Measurements from ENCODE around the gene SGK2. TPM values are rescaled to one million over a fixed set of nuclear protein-coding genes. Genes with fewer than 3 reads are reported as not detected.

The SGK2 gene
- total RNA-seq, 2 donors from 2014 or later: 1.6 to 5.3 TPM

DNA sequence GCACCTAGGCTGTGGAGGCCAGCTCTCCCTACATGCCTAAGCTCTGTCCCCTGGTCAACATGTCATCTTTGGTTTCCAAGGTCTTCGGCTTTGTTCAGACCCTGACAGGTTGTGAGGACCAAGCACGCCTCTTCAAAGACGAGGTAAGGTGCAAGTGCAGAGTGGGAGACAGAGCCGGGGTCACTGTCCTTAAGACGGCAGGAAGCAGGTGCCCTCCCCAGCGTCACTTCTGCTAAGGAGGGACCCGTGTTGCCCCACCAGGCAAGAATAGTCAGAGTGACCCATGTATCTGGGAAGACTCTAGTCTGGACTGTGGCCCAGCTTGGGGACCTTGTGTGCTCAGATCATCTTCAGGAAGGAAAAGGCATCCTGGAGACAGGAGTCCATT, 18.2 kb upstream of the SGK2 start:
- no peak for DNase-seq
- no peaks in the 10 kb centered on the region for H3K9me3 ChIP-seq (ENCODE audit: control insufficient read depth, low read length)
- peaks cover 23% of the 10 kb centered on the region for H3K36me3 ChIP-seq (ENCODE audit: control insufficient read depth, insufficient read depth, low read length)
- Mint-ChIP-seq H3K27ac (no peak overlapping the region), H3K9me3 (no peaks in the 10 kb centered on the region), H3K4me1 (no peaks in the 10 kb centered on the region), H3K4me3 (no peak overlapping the region), H3K36me3 (ENCODE audit: low read depth) (peaks cover 37% of the 10 kb centered on the region), H3K27me3 (ENCODE audit: insufficient read depth) (no peaks in the 10 kb centered on the region)
- no peaks in the 10 kb centered on the region for H3K4me1 ChIP-seq (ENCODE audit: control insufficient read depth, insufficient read depth, low read length)
- no peak overlapping the region for H3K4me3 ChIP-seq (ENCODE audit: low read length)
- no peak overlapping the region for H3K9ac ChIP-seq (ENCODE audit: extremely low read depth, low read length, poor library complexity, severe bottlenecking)
- no peaks in the 10 kb centered on the region for H3K27me3 ChIP-seq (ENCODE audit: control insufficient read depth, insufficient read depth, low read length, poor library complexity, severe bottlenecking)
- TF ChIP-seq, protein P1, sequence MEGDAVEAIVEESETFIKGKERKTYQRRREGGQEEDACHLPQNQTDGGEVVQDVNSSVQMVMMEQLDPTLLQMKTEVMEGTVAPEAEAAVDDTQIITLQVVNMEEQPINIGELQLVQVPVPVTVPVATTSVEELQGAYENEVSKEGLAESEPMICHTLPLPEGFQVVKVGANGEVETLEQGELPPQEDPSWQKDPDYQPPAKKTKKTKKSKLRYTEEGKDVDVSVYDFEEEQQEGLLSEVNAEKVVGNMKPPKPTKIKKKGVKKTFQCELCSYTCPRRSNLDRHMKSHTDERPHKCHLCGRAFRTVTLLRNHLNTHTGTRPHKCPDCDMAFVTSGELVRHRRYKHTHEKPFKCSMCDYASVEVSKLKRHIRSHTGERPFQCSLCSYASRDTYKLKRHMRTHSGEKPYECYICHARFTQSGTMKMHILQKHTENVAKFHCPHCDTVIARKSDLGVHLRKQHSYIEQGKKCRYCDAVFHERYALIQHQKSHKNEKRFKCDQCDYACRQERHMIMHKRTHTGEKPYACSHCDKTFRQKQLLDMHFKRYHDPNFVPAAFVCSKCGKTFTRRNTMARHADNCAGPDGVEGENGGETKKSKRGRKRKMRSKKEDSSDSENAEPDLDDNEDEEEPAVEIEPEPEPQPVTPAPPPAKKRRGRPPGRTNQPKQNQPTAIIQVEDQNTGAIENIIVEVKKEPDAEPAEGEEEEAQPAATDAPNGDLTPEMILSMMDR (conservative IDR thresholded peaks at IDR 0.05): no peak
- no peak overlapping the region for H3K27ac ChIP-seq (ENCODE audit: low read depth, low read length)
- WGBS, 2 experiments (ENCODE audit: insufficient coverage in 1 of 2, insufficient read length in 1 of 2): 90 to 95% methylated on average over 7 of the region's 7 CpGs

DNA sequence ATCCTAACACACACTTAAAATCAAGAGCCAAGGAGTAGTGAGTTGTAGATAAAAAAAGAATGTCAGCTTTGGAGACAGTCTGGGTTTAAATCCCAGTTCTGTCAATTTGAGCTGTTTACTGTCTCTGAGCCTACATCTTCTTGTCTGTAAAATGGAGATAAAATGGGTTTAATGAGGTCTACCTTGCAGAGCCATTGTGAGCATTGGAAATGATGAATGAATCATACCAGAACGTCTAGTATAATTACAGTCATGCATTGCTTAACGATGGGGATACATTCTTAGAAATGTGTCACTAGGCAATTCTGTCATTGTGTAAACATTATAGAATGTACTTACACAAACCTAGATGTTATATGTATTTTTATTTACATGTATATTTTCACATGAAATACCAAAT, 17.6 kb upstream of the SGK2 start:
- no peak overlapping the region for H3K9ac ChIP-seq (ENCODE audit: extremely low read depth, low read length, poor library complexity, severe bottlenecking)
- no peaks in the 10 kb centered on the region for H3K9me3 ChIP-seq (ENCODE audit: control insufficient read depth, low read length)
- no peak overlapping the region for H3K4me3 ChIP-seq (ENCODE audit: low read length)
- Mint-ChIP-seq H3K36me3 (ENCODE audit: low read depth) (peaks cover 42% of the 10 kb centered on the region), H3K27me3 (ENCODE audit: insufficient read depth) (no peaks in the 10 kb centered on the region), H3K4me1 (no peaks in the 10 kb centered on the region), H3K9me3 (peaks cover 1% of the 10 kb centered on the region), H3K4me3 (no peak overlapping the region), H3K27ac (no peak overlapping the region)
- TF ChIP-seq, protein P1 (conservative IDR thresholded peaks at IDR 0.05): no peak
- DNase-seq: no peak
- H3K36me3 ChIP-seq (ENCODE audit: control insufficient read depth, insufficient read depth, low read length): peaks cover 23% of the 10 kb centered on the region
- no peaks in the 10 kb centered on the region for H3K4me1 ChIP-seq (ENCODE audit: control insufficient read depth, insufficient read depth, low read length)
- WGBS, 2 experiments (ENCODE audit: insufficient coverage in 1 of 2, insufficient read length in 1 of 2): 76% methylated on average over 2 of the region's 2 CpGs; no CpG with 5 or more reads in 1 of the 2 experiments
- no peaks in the 10 kb centered on the region for H3K27me3 ChIP-seq (ENCODE audit: control insufficient read depth, insufficient read depth, low read length, poor library complexity, severe bottlenecking)
- H3K27ac ChIP-seq (ENCODE audit: low read depth, low read length): no peak overlapping the region

DNA sequence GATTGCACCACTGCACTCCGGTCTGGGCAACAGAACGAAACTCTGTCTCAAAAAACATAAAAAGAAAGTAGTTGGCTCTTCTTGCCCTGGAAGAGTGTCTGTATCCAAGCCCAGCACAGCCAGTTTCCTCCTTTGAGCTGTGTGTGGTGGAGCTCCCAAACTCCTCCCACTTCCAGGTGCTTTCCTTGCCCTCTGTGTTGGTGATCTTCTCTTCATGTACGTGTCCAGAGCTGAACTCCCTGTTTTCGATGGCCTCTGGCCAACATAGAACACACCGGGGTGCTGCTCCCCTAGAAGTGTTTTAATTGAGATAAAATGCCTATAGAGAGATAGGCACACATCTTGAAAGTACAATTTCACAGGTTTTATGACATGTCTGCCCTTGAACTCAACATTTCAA, 16.7 kb upstream of the SGK2 start:
- H3K4me3 ChIP-seq (ENCODE audit: low read length): no peak overlapping the region
- no peaks in the 10 kb centered on the region for H3K4me1 ChIP-seq (ENCODE audit: control insufficient read depth, insufficient read depth, low read length)
- no peaks in the 10 kb centered on the region for H3K27me3 ChIP-seq (ENCODE audit: control insufficient read depth, insufficient read depth, low read length, poor library complexity, severe bottlenecking)
- peaks cover 23% of the 10 kb centered on the region for H3K36me3 ChIP-seq (ENCODE audit: control insufficient read depth, insufficient read depth, low read length)
- TF ChIP-seq, protein P1 (conservative IDR thresholded peaks at IDR 0.05): no peak
- no peaks in the 10 kb centered on the region for H3K9me3 ChIP-seq (ENCODE audit: control insufficient read depth, low read length)
- H3K27ac ChIP-seq (ENCODE audit: low read depth, low read length): no peak overlapping the region
- no peak for DNase-seq
- Mint-ChIP-seq H3K36me3 (ENCODE audit: low read depth) (peaks cover 44% of the 10 kb centered on the region), H3K27ac (no peak overlapping the region), H3K9me3 (peaks cover 9% of the 10 kb centered on the region), H3K27me3 (ENCODE audit: insufficient read depth) (no peaks in the 10 kb centered on the region), H3K4me1 (no peaks in the 10 kb centered on the region), H3K4me3 (no peak overlapping the region)
- WGBS, 2 experiments (ENCODE audit: insufficient coverage in 1 of 2, insufficient read length in 1 of 2): 87 to 92% methylated on average over 3 to 5 of the region's 5 CpGs
- no peak overlapping the region for H3K9ac ChIP-seq (ENCODE audit: extremely low read depth, low read length, poor library complexity, severe bottlenecking)

Measured in endodermal cell (in vitro differentiated cells).